OCI-LY7 (cell line): ENCODE results near the gene MVB12B. TPM values are rescaled to one million over a fixed set of nuclear protein-coding genes. Genes with fewer than 3 reads are reported as not detected.

Source experiments
- BruUV-seq: library from RNA; stranded (reverse); fragments of 400-500 nt; replicated peaks from 2 replicates; lab custom pipeline; 2021; lab: Mats Ljungman, UMichigan
- CTCF ChIA-PET: fragments of 300-600 bp; sonication (Branson Sonifier 250); formaldehyde crosslinking; loops from one replicate; lab custom pipeline; 2022; ENCODE audit warnings: antibody characterized with exemption; ENCODE audit not compliant: unreplicated experiment; lab: Charles Lee
- POLR2A ChIA-PET: fragments of 300-600 bp; sonication (Branson Sonifier 250); formaldehyde crosslinking; loops from one replicate; lab custom pipeline; 2022; ENCODE audit warnings: antibody characterized with exemption; lab: Charles Lee
- DNase-seq: peaks from one replicate; pipeline ENCODE4 v3.0.0-alpha.2; 2015; ENCODE audit warnings: low spot score
- H2AFZ ChIP-seq: fragments of 200-600 bp; sonication (generic), shearing (Covaris generic); 2 replicates; pipeline ENCODE4 v1.6.1; 2014; ENCODE audit warnings: mild to moderate bottlenecking, antibody characterized with exemption, low read length, moderate library complexity
- H3K27ac ChIP-seq: fragments of 200-600 bp; sonication (generic); 2 replicates; pipeline ENCODE4 v1.5.1; 2014; ENCODE audit warnings: mixed run types, low read depth, mild to moderate bottlenecking, moderate library complexity, low read length, inconsistent platforms; ENCODE audit not compliant: poor library complexity, severe bottlenecking
- H3K36me3 ChIP-seq: fragments of 200-600 bp; sonication (generic); 2 replicates; pipeline ENCODE4 v1.6.1; 2014; ENCODE audit warnings: mild to moderate bottlenecking, antibody characterized with exemption, low read length, moderate library complexity, mixed read lengths; ENCODE audit not compliant: insufficient read depth
- H3K4me1 ChIP-seq: fragments of 200-600 bp; sonication (generic); 2 replicates; pipeline ENCODE4 v1.5.1; 2014; ENCODE audit warnings: mild to moderate bottlenecking, low read length; ENCODE audit not compliant: insufficient read depth, poor library complexity, severe bottlenecking
- H3K4me2 ChIP-seq: fragments of 200-600 bp; sonication (generic); 2 replicates; pipeline ENCODE4 v1.6.1; 2014; ENCODE audit warnings: mild to moderate bottlenecking, low read length
- H3K4me3 ChIP-seq: fragments of 200-600 bp; sonication (generic); 2 replicates; pipeline ENCODE4 v1.5.1; 2014; ENCODE audit warnings: mild to moderate bottlenecking, low read depth, low read length; ENCODE audit not compliant: poor library complexity, severe bottlenecking
- H3K79me2 ChIP-seq: fragments of 200-600 bp; sonication (generic); 2 replicates; pipeline ENCODE4 v1.6.1; 2016; ENCODE audit warnings: low read depth, mild to moderate bottlenecking, low read length, moderate library complexity, mixed read lengths; ENCODE audit not compliant: insufficient read depth
- H3K9me2 ChIP-seq: fragments of 200-600 bp; sonication (generic); 2 replicates; pipeline ENCODE4 v1.6.1; 2016; ENCODE audit warnings: mild to moderate bottlenecking, low read length, mixed read lengths; ENCODE audit not compliant: insufficient read depth
- H3K9me3 ChIP-seq: fragments of 200-600 bp; sonication (generic); 2 replicates; pipeline ENCODE4 v1.6.1; 2014; ENCODE audit warnings: mild to moderate bottlenecking, mixed run types, low read length, mixed read lengths
- H4K20me1 ChIP-seq: fragments of 200-600 bp; sonication (generic); 2 replicates; pipeline ENCODE4 v1.6.1; 2014; ENCODE audit warnings: mild to moderate bottlenecking, antibody characterized with exemption, low read length, moderate library complexity, mixed read lengths; ENCODE audit not compliant: insufficient read depth
- CTCF ChIP-seq: fragments of 200-600 bp; sonication (generic); conservative IDR thresholded peaks from 2 replicates; pipeline ENCODE4 v1.5.1; 2014; ENCODE audit warnings: mild to moderate bottlenecking, antibody characterized with exemption, low read length, moderate library complexity, mixed read lengths
- EZH2phosphoT487 ChIP-seq: fragments of 200-600 bp; sonication (generic); IDR thresholded peaks from 2 replicates; pipeline ENCODE4 v1.6.1; 2018; ENCODE audit warnings: low read depth, borderline replicate concordance, mild to moderate bottlenecking, mixed run types, antibody characterized with exemption, low read length, moderate library complexity, mixed read lengths
- intact Hi-C: fragments of 100-400 bp; cut with micrococcal nuclease; formaldehyde crosslinking; loops from one replicate; pipeline ENCODE4 v1.10.0; 2022; ENCODE audit not compliant: unreplicated experiment
- total RNA-seq, 2 experiments: library from RNA; depleted of rRNA in 1 of 2; stranded (reverse); fragments of >200 nt in 1 of 2; shearing (Covaris generic) in 1 of 2; gene quantifications; 2 replicates each; pipeline ENCODE4 v1.2.3, GENCODE V29; 2014 to 2022

Gene MVB12B
- total RNA-seq, 2 experiments from 2014 or later: 1.3 TPM; not detected in 1

- Histone ChIP-seq H3K9me3 (no peaks in the 10 kb centered on the region), H3K4me1 (no peaks in the 10 kb centered on the region), H3K4me3 (no peak overlapping the region), H3K27ac (no peak overlapping the region), H3K9me2 (no peaks in the 10 kb centered on the region), H3K36me3 (no peaks in the 10 kb centered on the region), H2AFZ (no peak overlapping the region), H4K20me1 (no peaks in the 10 kb centered on the region), H3K79me2 (no peaks in the 10 kb centered on the region), H3K4me2 (no peak overlapping the region)
- no peak for DNase-seq
- ChIA-PET CTCF (no interaction called here), POLR2A (interaction anchor here (0.7 kb wide), 1 partner anchor 25 kb away, joined by 3 read pairs; no protein-coding TSS in a partner anchor)
- no peak for TF ChIP-seq CTCF
- intact Hi-C loops: no loop called here
- BruUV-seq: no TSS peak
These were observed 181.6 kb downstream of the MVB12B start for GRCh38 chr9:126508171-126508591.

- Histone ChIP-seq H3K4me1 (peaks cover 4% of the 10 kb centered on the region), H3K9me3 (no peaks in the 10 kb centered on the region), H2AFZ (no peak overlapping the region), H3K36me3 (no peaks in the 10 kb centered on the region), H4K20me1 (no peaks in the 10 kb centered on the region), H3K4me3 (no peak overlapping the region), H3K79me2 (no peaks in the 10 kb centered on the region), H3K9me2 (no peaks in the 10 kb centered on the region), H3K4me2 (no peak overlapping the region), H3K27ac (no peak overlapping the region)
- no peak for DNase-seq
- TF ChIP-seq CTCF: no peak
- no peak for TF ChIP-seq EZH2phosphoT487
- no TSS peak for BruUV-seq
- ChIA-PET CTCF (no interaction called here), POLR2A (no interaction called here)
- intact Hi-C loops: no loop called here
These were observed 182.3 kb downstream of the MVB12B start for GRCh38 chr9:126508928-126509327.

GRCh38 chr9:126509718-126510117 is 183.1 kb downstream of the MVB12B start:
- CTCF ChIA-PET: no interaction called here
- H3K4me2 ChIP-seq: no peak overlapping the region
- no peaks in the 10 kb centered on the region for H3K36me3 ChIP-seq
- TF ChIP-seq CTCF: no peak
- no peak for TF ChIP-seq EZH2phosphoT487
- no peaks in the 10 kb centered on the region for H3K9me2 ChIP-seq
- peaks cover 5% of the 10 kb centered on the region for H3K4me1 ChIP-seq
- H2AFZ ChIP-seq: no peak overlapping the region
- DNase-seq: no peak
- no peaks in the 10 kb centered on the region for H3K79me2 ChIP-seq
- H3K27ac ChIP-seq: no peak overlapping the region
- no peaks in the 10 kb centered on the region for H3K9me3 ChIP-seq
- H4K20me1 ChIP-seq: no peaks in the 10 kb centered on the region
- POLR2A ChIA-PET: no interaction called here
- intact Hi-C loops: no loop called here
- BruUV-seq: no TSS peak
- no peak overlapping the region for H3K4me3 ChIP-seq
